Lower leg skin (tissue), 4 donors: ENCODE results near the gene STAT5A. TPM values are rescaled to one million over a fixed set of nuclear protein-coding genes. Genes with fewer than 3 reads are reported as not detected.
"Not testable (repeated sequence)": the region's sequence is repeated elsewhere in the genome, so short reads cannot be mapped to it uniquely, and the experiment has no call there.

Experiments
- DNase-seq, 2 donors: peaks; one replicate each; pipeline ENCODE4 v3.0.0-alpha.2; 2019; ENCODE audit warnings: low spot score in 2 of 2
- H3K4me3 ChIP-seq: fragments of 200-600 bp; sonication (generic); 2 replicates; pipeline ENCODE4 v1.5.1; 2017; ENCODE audit warnings: mild to moderate bottlenecking, low read depth; ENCODE audit not compliant: poor library complexity, severe bottlenecking
- CTCF ChIP-seq, 3 donors: fragments of 450-650 bp; IDR thresholded peaks; one replicate each; pipeline ENCODE4 v1.5.1; 2016; ENCODE audit warnings: antibody characterized with exemption in 3 of 3, mild to moderate bottlenecking in 3 of 3, moderate library complexity in 2 of 3
- POLR2A ChIP-seq, 2 donors: fragments of 450-650 bp; IDR thresholded peaks; one replicate each; pipeline ENCODE4 v1.6.1; 2016 to 2017; ENCODE audit warnings: antibody characterized with exemption in 2 of 2, mild to moderate bottlenecking in 1 of 2, moderate library complexity in 1 of 2
- WGBS, 2 donors: methylation state at CpG; one replicate each; pipeline ENCODE4 v1.1.5; 2018; 5-methylcytosine and 5-hydroxymethylcytosine counted together
- intact Hi-C: fragments of 100-400 bp; cut with DNase I; formaldehyde crosslinking; loops from one replicate; pipeline ENCODE4 v1.15.0; 2023; ENCODE audit warnings: low total_unique reads
- total RNA-seq, 4 donors: library from RNA; depleted of rRNA; stranded (reverse); fragments of >200 nt; gene quantifications; one replicate each; pipeline ENCODE4 v1.1.0, GENCODE V29; 2016

Gene STAT5A
- total RNA-seq, 4 donors from 2014 or later = 25.1 to 60.9 (median 48.0) TPM

- 88 to 92% methylated on average over 9 of the region's 9 CpGs for WGBS, 2 donors
- TF ChIP-seq CTCF (IDR thresholded peaks at IDR 0.05) = no peak
- TF ChIP-seq POLR2A (IDR thresholded peaks at IDR 0.05) = no peak
- intact Hi-C loops = no loop called here
Measured at GRCh38 chr17:42301022-42301421, 12.7 kb downstream of the STAT5A start.

GRCh38 chr17:42303694-42304093 is 15.4 kb downstream of the STAT5A start:
- no peak overlapping the region for H3K4me3 ChIP-seq
- intact Hi-C loops = no loop called here
- TF ChIP-seq CTCF (IDR thresholded peaks at IDR 0.05) (no peak), POLR2A (IDR thresholded peaks at IDR 0.05) (no peak)
- 85 to 90% methylated on average over 3 of the region's 3 CpGs for WGBS, 2 donors
- no peak for DNase-seq

More at GRCh38 chr17:42301022-42301421, 12.7 kb downstream of the STAT5A start:
- H3K4me3 ChIP-seq = no peak overlapping the region
- no peak for DNase-seq

- intact Hi-C loops = no loop called here
- H3K4me3 ChIP-seq = no peak overlapping the region
- WGBS, 2 donors = 92 to 93% methylated on average over 14 to 16 of the region's 16 CpGs
- DNase-seq = no peak
- TF ChIP-seq POLR2A (IDR thresholded peaks at IDR 0.05) = no peak
- TF ChIP-seq CTCF (IDR thresholded peaks at IDR 0.05) = no peak
Measured at GRCh38 chr17:42304187-42305030, 16.1 kb downstream of the STAT5A start.

- DNase-seq, intact Hi-C loops, H3K4me3 ChIP-seq: not testable (repeated sequence)
- 95 to 96% methylated on average over 6 of the region's 6 CpGs for WGBS, 2 donors
Measured at GRCh38 chr17:42305031-42305330, 16.7 kb downstream of the STAT5A start.

GRCh38 chr17:42305543-42306384 is 17.5 kb downstream of the STAT5A start:
- WGBS, 2 donors = 91% methylated on average over 17 to 18 of the region's 18 CpGs
- no peak for DNase-seq
- no peak overlapping the region for H3K4me3 ChIP-seq
- intact Hi-C loops = no loop called here
- TF ChIP-seq CTCF (IDR thresholded peaks at IDR 0.05) = no peak
- TF ChIP-seq POLR2A (IDR thresholded peaks at IDR 0.05) = no peak

- intact Hi-C loops = no loop called here
- DNase-seq = no peak
- TF ChIP-seq POLR2A (IDR thresholded peaks at IDR 0.05) (no peak), CTCF (IDR thresholded peaks at IDR 0.05) (no peak)
- no peak overlapping the region for H3K4me3 ChIP-seq
- WGBS, 2 donors = 89 to 91% methylated on average over 5 of the region's 5 CpGs
Measured at GRCh38 chr17:42306385-42306667, 18.0 kb downstream of the STAT5A start.
